Retinal pigment epithelial cell (primary cell): ENCODE data around the gene SNX14.
"Not testable (repeated sequence)": the region's sequence is repeated elsewhere in the genome, so short reads cannot be mapped to it uniquely, and the experiment has no call there.

ENCODE experiments used
- DNase-seq: peaks from one replicate; pipeline ENCODE4 v3.0.0-alpha.2; 2010; ENCODE audit warnings: low read depth
- H3K4me3 ChIP-seq: 2 replicates; pipeline ENCODE4 v1.5.1; 2011; ENCODE audit warnings: mild to moderate bottlenecking, low read length, control low read depth, moderate library complexity
- TF ChIP-seq, protein P1 (sequence below): conservative IDR thresholded peaks from 2 replicates; pipeline ENCODE4 v1.5.1; 2011; ENCODE audit warnings: low read depth, low read length, control low read depth, inconsistent platforms

SNX14 gene

DNA sequence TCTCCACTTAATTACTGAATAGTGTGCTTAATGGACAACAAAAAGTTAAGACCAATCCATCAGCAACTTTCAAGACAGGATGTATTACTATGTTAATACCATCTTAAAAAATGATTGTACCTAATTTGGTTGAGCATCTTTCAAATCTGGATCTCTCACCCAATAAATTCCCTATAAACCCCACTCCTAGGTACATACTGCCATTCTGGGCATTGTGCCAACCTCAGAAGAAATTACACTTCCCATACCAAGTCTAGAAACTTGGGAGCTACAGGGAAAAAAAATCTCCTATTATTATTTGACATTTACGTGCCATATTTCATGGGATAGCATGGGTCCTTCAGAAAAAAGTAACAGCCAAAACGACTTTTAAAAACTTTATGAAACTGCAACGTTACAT is 43.9 kb upstream of the SNX14 start:
- no peak for DNase-seq
- TF ChIP-seq, protein P1, sequence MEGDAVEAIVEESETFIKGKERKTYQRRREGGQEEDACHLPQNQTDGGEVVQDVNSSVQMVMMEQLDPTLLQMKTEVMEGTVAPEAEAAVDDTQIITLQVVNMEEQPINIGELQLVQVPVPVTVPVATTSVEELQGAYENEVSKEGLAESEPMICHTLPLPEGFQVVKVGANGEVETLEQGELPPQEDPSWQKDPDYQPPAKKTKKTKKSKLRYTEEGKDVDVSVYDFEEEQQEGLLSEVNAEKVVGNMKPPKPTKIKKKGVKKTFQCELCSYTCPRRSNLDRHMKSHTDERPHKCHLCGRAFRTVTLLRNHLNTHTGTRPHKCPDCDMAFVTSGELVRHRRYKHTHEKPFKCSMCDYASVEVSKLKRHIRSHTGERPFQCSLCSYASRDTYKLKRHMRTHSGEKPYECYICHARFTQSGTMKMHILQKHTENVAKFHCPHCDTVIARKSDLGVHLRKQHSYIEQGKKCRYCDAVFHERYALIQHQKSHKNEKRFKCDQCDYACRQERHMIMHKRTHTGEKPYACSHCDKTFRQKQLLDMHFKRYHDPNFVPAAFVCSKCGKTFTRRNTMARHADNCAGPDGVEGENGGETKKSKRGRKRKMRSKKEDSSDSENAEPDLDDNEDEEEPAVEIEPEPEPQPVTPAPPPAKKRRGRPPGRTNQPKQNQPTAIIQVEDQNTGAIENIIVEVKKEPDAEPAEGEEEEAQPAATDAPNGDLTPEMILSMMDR: no peak
- H3K4me3 ChIP-seq: no peak overlapping the region

DNA sequence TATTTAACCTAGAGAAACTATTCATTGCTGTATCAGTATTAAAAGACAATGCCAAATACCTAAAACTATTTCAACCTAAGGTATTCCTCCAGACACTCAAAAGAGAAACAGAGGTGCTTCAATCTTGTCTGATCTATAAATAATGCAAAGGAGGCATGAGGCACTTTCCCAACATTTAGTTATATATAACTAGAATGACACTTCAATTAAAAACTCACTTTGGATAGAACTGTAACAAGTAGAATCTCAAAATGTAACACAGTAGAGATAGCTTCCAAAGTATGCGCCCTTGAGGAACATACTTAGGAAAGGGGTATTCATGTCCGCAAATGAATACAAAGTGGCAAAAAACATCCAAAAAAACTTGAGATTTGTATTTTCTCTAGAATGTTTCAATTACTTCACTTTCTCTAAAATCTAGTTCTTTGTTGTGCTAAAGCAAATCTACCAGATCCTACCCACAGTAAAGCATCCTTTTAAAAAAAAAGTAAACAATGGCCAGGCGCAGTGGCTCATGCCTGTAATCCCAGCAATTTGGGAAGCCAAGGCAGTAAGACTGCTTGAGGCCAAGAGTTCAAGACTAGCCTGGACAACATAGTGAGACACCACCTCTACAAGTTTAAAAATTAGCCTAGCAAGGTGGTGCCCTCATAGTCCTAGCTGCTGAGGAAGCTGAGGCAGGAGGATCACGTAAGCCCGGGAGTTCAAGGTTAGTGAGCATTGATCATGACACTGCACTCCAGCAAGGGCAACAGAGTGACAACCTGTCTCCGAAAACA is 38.7 kb upstream of the SNX14 start:
- no peak for DNase-seq
- TF ChIP-seq, protein P1: no peak
- H3K4me3 ChIP-seq: no peak overlapping the region

DNA sequence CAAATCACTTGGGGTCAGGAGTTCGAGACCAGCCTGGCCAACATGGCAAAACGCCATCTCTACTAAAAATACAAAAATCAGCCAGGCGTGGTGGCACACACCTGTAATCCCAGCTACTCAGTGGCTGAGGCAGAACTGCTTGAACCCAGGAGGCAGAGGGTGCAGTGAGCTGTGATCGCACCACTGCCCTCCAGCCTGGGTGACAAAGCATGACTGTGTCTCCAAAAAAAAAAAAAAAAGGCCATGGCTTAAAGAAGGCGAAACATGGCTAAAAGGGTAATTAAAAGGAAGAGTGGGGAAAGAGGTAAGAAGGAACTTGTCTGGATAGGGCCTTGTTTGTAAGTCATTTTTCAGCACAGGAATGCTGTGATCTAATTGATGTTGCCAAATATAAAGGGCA is 37.5 kb upstream of the SNX14 start:
- not testable (repeated sequence) for H3K4me3 ChIP-seq, DNase-seq

DNA sequence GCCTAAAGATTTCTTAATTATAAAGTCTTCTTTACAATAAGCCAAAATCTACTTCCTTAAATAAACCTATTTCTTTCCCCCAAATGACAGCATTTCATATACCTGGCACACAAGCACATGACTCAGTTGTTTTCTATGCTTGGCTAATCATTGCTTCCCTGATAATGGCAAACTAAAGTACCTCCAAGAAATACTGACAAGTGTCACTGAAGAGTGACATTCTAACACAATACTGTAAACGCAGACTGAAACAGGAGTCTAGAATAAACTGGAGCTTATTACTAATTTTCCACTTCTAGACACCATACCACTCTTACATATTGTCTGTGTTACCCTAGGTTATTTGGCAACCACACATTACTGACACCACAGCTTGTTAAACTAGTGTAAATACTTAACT is 34.7 kb upstream of the SNX14 start:
- no peak for DNase-seq
- TF ChIP-seq, protein P1: no peak
- no peak overlapping the region for H3K4me3 ChIP-seq

DNA sequence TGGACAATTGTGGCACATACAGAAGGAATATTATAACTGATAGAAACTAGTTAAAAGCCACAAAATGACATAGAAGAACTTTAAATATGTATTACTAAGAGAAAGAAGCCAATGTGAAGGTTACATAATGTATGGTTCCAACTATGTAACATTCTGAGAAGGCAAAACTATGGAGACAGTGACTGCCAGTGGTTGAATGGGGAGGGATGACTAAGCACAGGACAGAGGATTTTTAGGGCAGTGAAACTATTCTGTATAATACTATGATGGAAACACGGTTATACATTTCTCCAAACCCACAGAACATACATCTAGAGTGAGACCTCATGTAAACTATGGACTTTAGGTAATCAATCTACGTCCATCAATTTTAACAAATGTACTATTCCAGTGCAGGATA is 26.6 kb upstream of the SNX14 start:
- DNase-seq: no peak
- TF ChIP-seq, protein P1: no peak
- H3K4me3 ChIP-seq: no peak overlapping the region

DNA sequence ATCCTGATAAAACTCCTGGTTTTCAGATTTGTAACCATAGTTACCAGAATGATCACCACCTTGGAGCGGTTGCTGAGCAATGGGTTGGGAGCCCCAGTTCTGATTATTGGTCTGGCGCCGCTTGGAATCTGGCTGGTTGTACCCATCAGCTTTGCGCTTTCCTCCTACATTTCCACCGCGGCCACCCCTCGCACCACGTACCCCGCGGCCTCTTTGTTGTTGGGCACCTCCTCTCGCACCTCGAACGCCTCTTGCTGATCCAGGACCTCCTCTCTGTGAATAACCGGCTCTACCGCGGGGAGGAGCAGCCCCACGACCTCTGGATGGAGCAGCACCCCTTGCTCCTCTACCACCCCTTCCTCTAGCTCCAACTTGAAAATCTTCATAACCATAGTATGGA is 21.1 kb upstream of the SNX14 start:
- TF ChIP-seq, protein P1: no peak

DNA sequence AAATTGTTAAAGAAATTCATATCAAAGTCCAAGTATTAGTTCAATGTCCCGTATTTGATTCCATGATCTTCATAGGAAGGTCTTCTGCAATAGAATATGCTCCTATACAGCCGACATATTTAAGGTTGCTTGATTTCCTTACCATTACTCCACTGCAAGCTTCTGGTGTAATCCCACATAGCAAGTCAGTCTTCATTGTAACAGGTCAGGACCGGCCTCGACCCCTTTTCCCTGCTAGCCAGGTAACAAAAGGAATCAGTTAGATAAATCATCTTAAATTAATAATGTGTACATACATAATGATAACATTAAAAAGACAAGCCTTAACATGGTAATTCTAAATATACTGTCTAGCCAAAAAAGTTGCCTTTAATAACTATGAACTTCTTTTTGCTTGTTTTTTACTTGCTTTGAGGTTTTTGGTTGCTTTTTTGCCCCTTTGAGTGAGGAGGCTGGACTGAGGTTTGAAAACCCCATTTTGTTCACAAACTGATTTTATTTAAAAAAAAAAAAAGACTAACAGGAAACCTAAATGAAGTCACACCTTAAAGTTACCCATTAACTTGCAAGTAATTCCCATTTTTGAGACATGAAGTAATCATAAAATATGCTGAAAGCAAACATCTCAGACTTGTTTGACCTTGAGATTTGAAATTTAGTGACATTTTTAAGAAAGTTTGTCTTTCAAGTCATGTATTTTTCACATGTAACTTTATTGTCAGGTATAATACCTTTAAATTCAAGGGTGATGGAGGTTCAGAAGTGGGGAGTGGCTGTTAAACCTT is 19.2 kb upstream of the SNX14 start:
- TF ChIP-seq, protein P1: no peak
- no peak for DNase-seq
- no peak overlapping the region for H3K4me3 ChIP-seq

More for the DNA sequence above, 21.1 kb upstream of the SNX14 start:
- no peak for DNase-seq
- H3K4me3 ChIP-seq: no peak overlapping the region
